IPS DF 6.9 (cell line): ENCODE results near the gene ESYT3.
"Not testable (repeated sequence)": the region's sequence is repeated elsewhere in the genome, so short reads cannot be mapped to it uniquely, and the experiment has no call there.

Experiments
- DNase-seq: peaks from one replicate; pipeline ENCODE4 v3.0.0-alpha.2; 2013; ENCODE audit warnings: low read depth, low spot score
- H3K27ac ChIP-seq: one replicate; pipeline ENCODE4 v1.5.1; 2013; ENCODE audit warnings: low read length, control low read depth
- H3K27me3 ChIP-seq: 2 replicates; pipeline ENCODE4 v1.6.1; 2013; ENCODE audit warnings: mild to moderate bottlenecking, low read length; ENCODE audit not compliant: control insufficient read depth, insufficient read depth
- H3K36me3 ChIP-seq: 2 replicates; pipeline ENCODE4 v1.6.1; 2013; ENCODE audit warnings: low read length; ENCODE audit not compliant: control insufficient read depth, insufficient read depth
- H3K4me1 ChIP-seq: 2 replicates; pipeline ENCODE4 v1.6.1; 2013; ENCODE audit warnings: low read length; ENCODE audit not compliant: control insufficient read depth, insufficient read depth
- H3K4me3 ChIP-seq: 2 replicates; pipeline ENCODE4 v1.5.1; 2013; ENCODE audit warnings: mild to moderate bottlenecking, low read length
- H3K9me3 ChIP-seq: 2 replicates; pipeline ENCODE4 v1.6.1; 2013; ENCODE audit warnings: low read length, inconsistent platforms; ENCODE audit not compliant: control insufficient read depth, insufficient read depth
- WGBS: extraction: QIAGEN DNeasy Blood & Tissue Kit; methylation state at CpG from one replicate; pipeline ENCODE4 v1.1.7; 2013; ENCODE audit warnings: mixed read lengths, missing lambda C conversion rate; ENCODE audit not compliant: insufficient read length, insufficient coverage; 5-methylcytosine and 5-hydroxymethylcytosine counted together

Gene ESYT3

GRCh38 chr3:138451595-138452162 is 17.3 kb downstream of the ESYT3 start:
- no peak overlapping the region for H3K27ac ChIP-seq
- DNase-seq: no peak

GRCh38 chr3:138452436-138452835 is 18.0 kb downstream of the ESYT3 start:
- Histone ChIP-seq H3K4me1 (0 out of 2 replicates have a peak, but pooled peaks cover 3% of the 10 kb centered on the region), H3K27me3 (no peaks in the 10 kb centered on the region), H3K9me3 (no peaks in the 10 kb centered on the region), H3K27ac (no peak overlapping the region), H3K36me3 (peaks cover 6% of the 10 kb centered on the region; the same call in 1 of the 2 replicates), H3K4me3 (no peak overlapping the region)
- DNase-seq: no peak
- WGBS: no CpG with 5 or more reads among the region's 6 CpGs

More at GRCh38 chr3:138451595-138452162, 17.3 kb downstream of the ESYT3 start:
- peaks cover 5% of the 10 kb centered on the region; the same call in 1 of the 2 replicates for H3K36me3 ChIP-seq
- no peak overlapping the region for H3K4me3 ChIP-seq
- H3K9me3 ChIP-seq: no peaks in the 10 kb centered on the region
- no CpG with 5 or more reads among the region's 43 CpGs for WGBS
- H3K27me3 ChIP-seq: no peaks in the 10 kb centered on the region
- H3K4me1 ChIP-seq: 0 out of 2 replicates have a peak, but pooled peaks cover 3% of the 10 kb centered on the region

GRCh38 chr3:138453940-138454339 is 19.5 kb downstream of the ESYT3 start:
- H3K9me3 ChIP-seq, H3K4me1 ChIP-seq, H3K4me3 ChIP-seq, H3K27me3 ChIP-seq, H3K36me3 ChIP-seq, H3K27ac ChIP-seq, DNase-seq: not testable (repeated sequence)
- WGBS: no CpG with 5 or more reads among the region's 8 CpGs

GRCh38 chr3:138455801-138456716 is 21.6 kb downstream of the ESYT3 start:
- peaks cover 7% of the 10 kb centered on the region; the same call in 1 of the 2 replicates for H3K36me3 ChIP-seq
- DNase-seq: no peak
- no peak overlapping the region for H3K27ac ChIP-seq
- no peaks in the 10 kb centered on the region for H3K27me3 ChIP-seq
- no peaks in the 10 kb centered on the region for H3K9me3 ChIP-seq
- H3K4me3 ChIP-seq: no peak overlapping the region
- no CpG with 5 or more reads among the region's 13 CpGs for WGBS
- 0 out of 2 replicates have a peak, but pooled peaks cover 3% of the 10 kb centered on the region for H3K4me1 ChIP-seq

GRCh38 chr3:138456961-138457862 is 22.8 kb downstream of the ESYT3 start:
- H3K4me1 ChIP-seq: no peaks in the 10 kb centered on the region
- H3K27me3 ChIP-seq: no peaks in the 10 kb centered on the region
- peaks cover 7% of the 10 kb centered on the region; the same call in 1 of the 2 replicates for H3K36me3 ChIP-seq
- WGBS: no CpG with 5 or more reads among the region's 13 CpGs
- H3K9me3 ChIP-seq: no peaks in the 10 kb centered on the region
- no peak for DNase-seq
- no peak overlapping the region for H3K4me3 ChIP-seq
- H3K27ac ChIP-seq: no peak overlapping the region

GRCh38 chr3:138457863-138458735 is 23.7 kb downstream of the ESYT3 start:
- no peak overlapping the region for H3K27ac ChIP-seq
- WGBS: no CpG with 5 or more reads among the region's 11 CpGs
- no peak for DNase-seq

GRCh38 chr3:138458774-138459499 is 24.5 kb downstream of the ESYT3 start:
- no peaks in the 10 kb centered on the region for H3K4me1 ChIP-seq
- no peak overlapping the region for H3K4me3 ChIP-seq
- H3K27ac ChIP-seq: no peak overlapping the region
- H3K36me3 ChIP-seq: peaks cover 7% of the 10 kb centered on the region; the same call in 1 of the 2 replicates
- DNase-seq: no peak
- H3K9me3 ChIP-seq: no peaks in the 10 kb centered on the region
- WGBS: no CpG with 5 or more reads among the region's 9 CpGs
- H3K27me3 ChIP-seq: no peaks in the 10 kb centered on the region

More at GRCh38 chr3:138457863-138458735, 23.7 kb downstream of the ESYT3 start:
- Histone ChIP-seq H3K27me3 (no peaks in the 10 kb centered on the region), H3K36me3 (peaks cover 7% of the 10 kb centered on the region; the same call in 1 of the 2 replicates), H3K4me1 (no peaks in the 10 kb centered on the region), H3K9me3 (no peaks in the 10 kb centered on the region), H3K4me3 (no peak overlapping the region)

- no peak overlapping the region for H3K27ac ChIP-seq
- no peak for DNase-seq
- no peak overlapping the region for H3K4me3 ChIP-seq
- no peaks in the 10 kb centered on the region for H3K27me3 ChIP-seq
- no peaks in the 10 kb centered on the region for H3K4me1 ChIP-seq
- no CpG with 5 or more reads among the region's 15 CpGs for WGBS
- H3K9me3 ChIP-seq: no peaks in the 10 kb centered on the region
- peaks cover 7% of the 10 kb centered on the region; the same call in 1 of the 2 replicates for H3K36me3 ChIP-seq
These were observed 25.5 kb downstream of the ESYT3 start for GRCh38 chr3:138459619-138460535.
